ENCODE measurements around the gene FMNL2. TPM values are rescaled to one million over a fixed set of nuclear protein-coding genes. Genes with fewer than 3 reads are reported as not detected.

Gene FMNL2
- total RNA-seq, 1 experiment from 2014 or later = 33.6 TPM

GRCh38 chr2:152682663-152683062, 347.7 kb downstream of the FMNL2 start:
- H3K4me3 Mint-ChIP-seq = no peak overlapping the region
- no peak overlapping the region for H4K91ac ChIP-seq (ENCODE audit: insufficient read length, low read depth, low read length)
- H3K18ac ChIP-seq (ENCODE audit: insufficient read length, low read depth, low read length) = no peak overlapping the region
- H3K27ac ChIP-seq (ENCODE audit: insufficient read length, low read depth, low read length) = no peak overlapping the region
- no peaks in the 10 kb centered on the region for H3K23me2 ChIP-seq (ENCODE audit: insufficient read length, low read depth, low read length, poor library complexity, severe bottlenecking)
- no peaks in the 10 kb centered on the region for H3K4me1 ChIP-seq (ENCODE audit: insufficient read depth, low read length)
- no peak overlapping the region for H4K5ac ChIP-seq (ENCODE audit: insufficient read length, low read depth, low read length)
- no peaks in the 10 kb centered on the region for H3K27me3 Mint-ChIP-seq (ENCODE audit: low read depth)
- H3K4me2 ChIP-seq (ENCODE audit: insufficient read depth, insufficient read length, low read length) = no peak overlapping the region
- H2BK20ac ChIP-seq (ENCODE audit: low read depth, low read length, poor library complexity, severe bottlenecking) = no peak overlapping the region
- no peak overlapping the region for H3K14ac ChIP-seq (ENCODE audit: insufficient read depth, low read length)
- peaks cover 57 to 82% (median 80%) of the 10 kb centered on the region in 3 experiments for H3K36me3 Mint-ChIP-seq (ENCODE audit: insufficient read depth in 1 of 3, low read depth in 3 of 3)
- H3K9me3 ChIP-seq (ENCODE audit: control insufficient read depth, low read depth, low read length) = no peaks in the 10 kb centered on the region
- no peak overlapping the region for H3K56ac ChIP-seq (ENCODE audit: insufficient read length, low read depth, low read length)
- no peak overlapping the region for H3K9ac ChIP-seq (ENCODE audit: extremely low read depth, insufficient read length, low read length)
- H3K79me1 ChIP-seq (ENCODE audit: insufficient read depth, low read depth, low read length, poor library complexity, severe bottlenecking) = peaks cover 3% of the 10 kb centered on the region
- no peak overlapping the region for H2BK15ac ChIP-seq (ENCODE audit: low read depth, low read length)
- no peak overlapping the region for H2BK120ac ChIP-seq (ENCODE audit: low read depth, low read length, poor library complexity, severe bottlenecking)
- no peak for TF ChIP-seq CTCF (conservative IDR thresholded peaks at IDR 0.05)
- H3K4ac ChIP-seq (ENCODE audit: low read depth, low read length) = no peak overlapping the region
- H4K8ac ChIP-seq (replicated peaks; ENCODE audit: insufficient read length, low read depth, low read length) = no peak overlapping the region
- no peak overlapping the region for H2AK5ac ChIP-seq (ENCODE audit: insufficient read length, low read length)
- DNase-seq = no peak
- no peak overlapping the region for H3T11ph ChIP-seq (ENCODE audit: low read length)
- H3K9me3 Mint-ChIP-seq = peaks cover 0 to 5% of the 10 kb centered on the region in 2 experiments; a peak in 3 of 5 replicates
- WGBS (ENCODE audit: extremely low coverage, insufficient read length, low lambda C conversion rate) = no CpG with 5 or more reads among the region's 9 CpGs
- no peak overlapping the region for H3K27ac Mint-ChIP-seq
- no peaks in the 10 kb centered on the region for H4K20me1 ChIP-seq (ENCODE audit: control insufficient read depth, insufficient read depth, insufficient read length)
- H2AFZ ChIP-seq (ENCODE audit: low read length) = no peak overlapping the region
- H3K23ac ChIP-seq (ENCODE audit: insufficient read length, low read depth, low read length) = no peak overlapping the region
- H3K27me3 ChIP-seq (ENCODE audit: insufficient read depth, low read length) = no peaks in the 10 kb centered on the region
- no peak overlapping the region for H2BK12ac ChIP-seq (ENCODE audit: insufficient read length, low read depth, low read length)
- no peak overlapping the region for H2BK5ac ChIP-seq (ENCODE audit: insufficient read length, low read length)
- H3K79me2 ChIP-seq (ENCODE audit: insufficient read depth, low read length) = no peaks in the 10 kb centered on the region; the same call in 1 of the 2 replicates
- no peaks in the 10 kb centered on the region for H3K4me1 Mint-ChIP-seq

All from H9 (cell line).